ENCODE results near the gene RFX4.

The RFX4 gene

GRCh38 chr12:106783515-106783914 lies 200.7 kb downstream of the RFX4 start:
- Histone ChIP-seq H3K27ac (no peak overlapping the region), H3K79me2 (ENCODE audit: insufficient read depth, low read depth) (no peaks in the 10 kb centered on the region), H4K20me1 (ENCODE audit: insufficient read depth) (no peaks in the 10 kb centered on the region), H2AFZ (ENCODE audit: low read depth) (no peak overlapping the region), H3K4me2 (no peak overlapping the region), H3K4me3 (IDR thresholded peaks at IDR 0.05; ENCODE audit: insufficient read depth, low read depth, low read length) (no peak overlapping the region), H3K36me3 (ENCODE audit: insufficient read depth) (no peaks in the 10 kb centered on the region), H3K27me3 (ENCODE audit: insufficient read depth, low read depth) (no peaks in the 10 kb centered on the region), H3K4me1 (ENCODE audit: low read depth, poor library complexity, severe bottlenecking) (no peaks in the 10 kb centered on the region), H3K9ac (no peak overlapping the region)
- no peak for TF ChIP-seq CTCF (conservative IDR thresholded peaks at IDR 0.05; ENCODE audit: low read depth, low read length)

DNA sequence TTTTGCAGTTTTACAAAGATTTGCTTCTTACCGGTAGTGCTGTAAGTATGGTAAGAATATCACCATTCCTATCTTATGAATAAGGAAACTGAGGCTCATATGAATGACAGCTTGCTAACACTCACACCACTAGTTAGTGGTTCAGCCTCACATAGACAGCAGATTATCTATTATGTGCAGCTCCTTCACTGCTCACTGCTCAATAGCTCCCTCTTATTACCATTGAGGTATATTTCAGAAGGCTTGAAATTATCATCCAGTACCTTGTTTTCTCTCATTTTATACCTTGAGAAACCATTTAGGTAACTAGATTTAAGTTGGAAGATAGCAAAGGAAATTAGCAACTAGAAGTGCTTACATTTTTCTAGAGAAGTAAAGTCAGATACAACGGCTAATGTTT lies 207.2 kb downstream of the RFX4 start:
- Histone ChIP-seq H3K4me3 (IDR thresholded peaks at IDR 0.05; ENCODE audit: insufficient read depth, low read depth, low read length) (no peak overlapping the region), H3K9ac (no peak overlapping the region), H3K27ac (no peak overlapping the region), H2AFZ (ENCODE audit: low read depth) (no peak overlapping the region), H4K20me1 (ENCODE audit: insufficient read depth) (no peaks in the 10 kb centered on the region), H3K36me3 (ENCODE audit: insufficient read depth) (no peaks in the 10 kb centered on the region), H3K4me2 (no peak overlapping the region), H3K4me1 (ENCODE audit: low read depth, poor library complexity, severe bottlenecking) (no peaks in the 10 kb centered on the region), H3K79me2 (ENCODE audit: insufficient read depth, low read depth) (no peaks in the 10 kb centered on the region), H3K27me3 (ENCODE audit: insufficient read depth, low read depth) (no peaks in the 10 kb centered on the region)
- no peak for TF ChIP-seq CTCF (conservative IDR thresholded peaks at IDR 0.05; ENCODE audit: low read depth, low read length)

DNA sequence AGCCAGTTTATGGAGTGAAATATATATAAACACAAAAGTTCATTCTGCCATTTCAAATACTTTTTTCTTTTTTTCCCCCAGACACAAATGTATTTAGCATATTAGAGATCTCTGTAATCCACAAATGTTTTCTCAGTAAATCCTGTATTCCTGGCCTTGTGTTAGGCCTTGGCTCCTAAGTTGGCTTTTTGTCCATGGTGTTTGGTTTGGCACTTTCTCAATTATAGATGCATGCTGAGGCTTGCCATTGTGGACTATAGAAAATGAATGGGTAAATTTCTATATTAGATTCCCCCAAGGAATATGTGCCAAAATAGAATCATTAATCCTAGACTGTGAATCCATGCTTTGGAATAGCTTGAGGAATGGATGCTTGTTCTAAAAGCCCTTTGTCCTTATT lies 208.7 kb downstream of the RFX4 start:
- no peaks in the 10 kb centered on the region for H3K79me2 ChIP-seq (ENCODE audit: insufficient read depth, low read depth)
- H3K4me3 ChIP-seq (IDR thresholded peaks at IDR 0.05; ENCODE audit: insufficient read depth, low read depth, low read length): no peak overlapping the region
- H2AFZ ChIP-seq (ENCODE audit: low read depth): no peak overlapping the region
- H3K9ac ChIP-seq: no peak overlapping the region
- no peaks in the 10 kb centered on the region for H3K4me1 ChIP-seq (ENCODE audit: low read depth, poor library complexity, severe bottlenecking)
- no peaks in the 10 kb centered on the region for H3K36me3 ChIP-seq (ENCODE audit: insufficient read depth)
- no peaks in the 10 kb centered on the region for H4K20me1 ChIP-seq (ENCODE audit: insufficient read depth)
- no peak overlapping the region for H3K27ac ChIP-seq
- no peak for TF ChIP-seq CTCF (conservative IDR thresholded peaks at IDR 0.05; ENCODE audit: low read depth, low read length)
- no peak overlapping the region for H3K4me2 ChIP-seq
- H3K27me3 ChIP-seq (ENCODE audit: insufficient read depth, low read depth): no peaks in the 10 kb centered on the region

DNA sequence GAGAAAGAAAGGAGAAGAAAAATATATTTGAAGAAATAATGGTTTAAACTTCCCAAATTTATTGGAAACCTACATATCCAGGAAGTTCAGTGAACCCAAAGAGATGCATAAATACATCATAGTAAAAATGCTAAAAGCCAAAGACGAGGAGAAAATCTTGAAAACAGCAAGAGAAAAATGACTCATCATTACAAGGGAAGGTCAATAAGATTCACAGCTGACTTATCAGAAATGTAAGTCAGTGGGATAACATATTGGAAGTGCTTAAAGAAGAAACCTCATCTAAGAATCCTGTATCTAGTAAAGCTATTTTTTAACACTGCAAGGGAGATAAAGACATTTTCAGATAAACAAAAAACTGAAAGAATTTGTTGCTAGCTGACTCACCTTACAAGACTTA lies 211.6 kb downstream of the RFX4 start:
- Histone ChIP-seq H3K79me2 (ENCODE audit: insufficient read depth, low read depth) (no peaks in the 10 kb centered on the region), H3K9ac (no peak overlapping the region), H3K4me2 (no peak overlapping the region), H3K27ac (no peak overlapping the region), H3K27me3 (ENCODE audit: insufficient read depth, low read depth) (no peaks in the 10 kb centered on the region), H3K4me3 (IDR thresholded peaks at IDR 0.05; ENCODE audit: insufficient read depth, low read depth, low read length) (no peak overlapping the region), H3K4me1 (ENCODE audit: low read depth, poor library complexity, severe bottlenecking) (no peaks in the 10 kb centered on the region), H3K36me3 (ENCODE audit: insufficient read depth) (no peaks in the 10 kb centered on the region), H4K20me1 (ENCODE audit: insufficient read depth) (no peaks in the 10 kb centered on the region), H2AFZ (ENCODE audit: low read depth) (no peak overlapping the region)
- TF ChIP-seq CTCF (conservative IDR thresholded peaks at IDR 0.05; ENCODE audit: low read depth, low read length): no peak

All from KMS-11 (cell line).